H1 (cell line): ENCODE results near the gene MKI67. TPM values are rescaled to one million over a fixed set of nuclear protein-coding genes. Genes with fewer than 3 reads are reported as not detected.

Experiments
- ATF2 ChIP-seq: IDR thresholded peaks from 2 replicates; pipeline ENCODE4 v1.6.1; 2012; ENCODE audit warnings: low read length, inconsistent platforms
- CBX8 ChIP-seq: fragments of 300-800, 300-1000 bp; sonication (generic); IDR thresholded peaks from 2 replicates; pipeline ENCODE4 v1.7.1; 2016; ENCODE audit warnings: low read depth, low read length, borderline replicate concordance
- HDAC6 ChIP-seq: IDR thresholded peaks from one replicate; pipeline ENCODE4 v1.7.1; 2012; ENCODE audit warnings: low read depth, mild to moderate bottlenecking, inconsistent platforms, low read length, moderate library complexity
- KDM4A ChIP-seq: IDR thresholded peaks from one replicate; pipeline ENCODE4 v1.7.1; 2012; ENCODE audit warnings: low read depth, mild to moderate bottlenecking, moderate library complexity, low read length, inconsistent platforms; ENCODE audit not compliant: severe bottlenecking
- SIN3A ChIP-seq, 2 experiments: IDR thresholded peaks in 1 of 2; conservative IDR thresholded peaks in 1 of 2; 2 replicates each; pipeline ENCODE4 v1.6.1; 2011 to 2012; ENCODE audit warnings: low read length in 2 of 2, improper control_type of control experiment in 1 of 2, low read depth in 1 of 2, mild to moderate bottlenecking in 1 of 2
- TAF1 ChIP-seq: IDR thresholded peaks from 2 replicates; pipeline ENCODE4 v1.6.1; 2011; ENCODE audit warnings: mild to moderate bottlenecking, low read depth, low read length
- polyA plus RNA-seq, 7 experiments: library from polyadenylated mRNA; depleted of rRNA in 3 of 7; stranded (reverse) in 5 of 7; unstranded in 2 of 7; fragments of >200 nt in 5 of 7; fragments of 200-250 nt in 2 of 7; gene quantifications; 1 replicate in 5 of 7; 2 replicates in 1 of 7; 4 replicates in 1 of 7; pipeline versions ENCODE4 v1.2.1 to v1.2.3, GENCODE V29; 2011 to 2013; ENCODE audit warnings: missing spikeins in 2 of 7, mixed read lengths in 2 of 7
- total RNA-seq: library from RNA; stranded (reverse); fragmentation: NEBNext Ultra II Directional; extraction: Animal tissue kit (Norgen Biotek cat#: 25700); gene quantifications from 2 replicates; pipeline ENCODE4 v1.2.1, GENCODE V29; 2021

The MKI67 gene
- total and polyA plus RNA-seq, 2 of the 8 experiments (the other 6 are each of a cell fraction or from before 2014, with no cell fraction given): 15.8 to 85.1 TPM

GRCh38 chr10:128165536-128165935, 39.3 kb upstream of the MKI67 start (continued):
- TF ChIP-seq KDM4A (no peak), TAF1 (no peak), ATF2 (no peak), HDAC6 (no peak), CBX8 (no peak), SIN3A (conservative IDR thresholded peaks at IDR 0.05 in 1 of 2, IDR thresholded peaks at IDR 0.05 in 1 of 2; ENCODE audit: low read depth in 1 of 2, low read length in 2 of 2) (no peak)
- TF ChIP-seq, all 59 proteins: peak for 0
